ENCODE results near the gene HECTD4.
"Not testable (repeated sequence)": the region's sequence is repeated elsewhere in the genome, so short reads cannot be mapped to it uniquely, and the experiment has no call there.

HECTD4 gene

GRCh38 chr12:112370199-112370598 lies 12.0 kb downstream of the HECTD4 start:
- intact Hi-C loops (cut with DNase I): no loop called here
- no peak for DNase-seq

- intact Hi-C loops (cut with DNase I): no loop called here
- DNase-seq: no peak
These were observed 13.4 kb downstream of the HECTD4 start for GRCh38 chr12:112368856-112369255.

GRCh38 chr12:112367965-112368364 lies 14.3 kb downstream of the HECTD4 start:
- intact Hi-C loops (cut with DNase I): no loop called here

GRCh38 chr12:112362310-112362709 lies 19.9 kb downstream of the HECTD4 start:
- intact Hi-C loops (cut with DNase I): no loop called here
- DNase-seq: no peak

More at GRCh38 chr12:112367965-112368364, 14.3 kb downstream of the HECTD4 start:
- DNase-seq: no peak

GRCh38 chr12:112361271-112361670 lies 21.0 kb downstream of the HECTD4 start:
- DNase-seq: no peak
- intact Hi-C loops (cut with DNase I): no loop called here

- intact Hi-C loops (cut with DNase I): no loop called here
- DNase-seq: peak in 18 of 42 donors; percentile 17 to 69 (median 40)
These were observed 22.9 kb downstream of the HECTD4 start for GRCh38 chr12:112359290-112359689.

- no peak for DNase-seq
- intact Hi-C loops (cut with DNase I): no loop called here
These were observed 25.0 kb downstream of the HECTD4 start for GRCh38 chr12:112357214-112357613.

- intact Hi-C loops (cut with DNase I): no loop called here
- no peak for DNase-seq
These were observed 27.8 kb downstream of the HECTD4 start for GRCh38 chr12:112354399-112354798.

- intact Hi-C loops (cut with DNase I): no loop called here
- DNase-seq: no peak
These were observed 28.8 kb downstream of the HECTD4 start for GRCh38 chr12:112353393-112353792.

- DNase-seq: no peak
These were observed 29.3 kb downstream of the HECTD4 start for GRCh38 chr12:112352921-112353320.

GRCh38 chr12:112350593-112351592 lies 31.3 kb downstream of the HECTD4 start:
- DNase-seq: no peak
- intact Hi-C loops (cut with DNase I): no loop called here

More at GRCh38 chr12:112352921-112353320, 29.3 kb downstream of the HECTD4 start:
- intact Hi-C loops (cut with DNase I): no loop called here

GRCh38 chr12:112349431-112349830 lies 32.8 kb downstream of the HECTD4 start:
- DNase-seq: no peak
- intact Hi-C loops (cut with DNase I): no loop called here

GRCh38 chr12:112348926-112349325 lies 33.3 kb downstream of the HECTD4 start:
- DNase-seq; intact Hi-C loops (cut with DNase I): not testable (repeated sequence)

- intact Hi-C loops (cut with DNase I): no loop called here
- DNase-seq: no peak
These were observed 34.6 kb downstream of the HECTD4 start for GRCh38 chr12:112347581-112347982.

GRCh38 chr12:112346194-112346593 lies 36.0 kb downstream of the HECTD4 start:
- intact Hi-C loops (cut with DNase I): no loop called here
- DNase-seq: no peak

- DNase-seq: no peak
These were observed 38.0 kb downstream of the HECTD4 start for GRCh38 chr12:112344220-112344619.

GRCh38 chr12:112342587-112342986 lies 39.6 kb downstream of the HECTD4 start:
- intact Hi-C loops (cut with DNase I): no loop called here

More at GRCh38 chr12:112344220-112344619, 38.0 kb downstream of the HECTD4 start:
- intact Hi-C loops (cut with DNase I): no loop called here

GRCh38 chr12:112341046-112341825 lies 41.0 kb downstream of the HECTD4 start:
- no peak for DNase-seq
- intact Hi-C loops (cut with DNase I): no loop called here

More at GRCh38 chr12:112342587-112342986, 39.6 kb downstream of the HECTD4 start:
- no peak for DNase-seq

- intact Hi-C loops (cut with DNase I): no loop called here
These were observed 42.0 kb downstream of the HECTD4 start for GRCh38 chr12:112340230-112340629.

GRCh38 chr12:112334999-112335398 lies 47.2 kb downstream of the HECTD4 start:
- DNase-seq; intact Hi-C loops (cut with DNase I): not testable (repeated sequence)

More at GRCh38 chr12:112340230-112340629, 42.0 kb downstream of the HECTD4 start:
- peak in 17 of 42 donors; percentile 13 to 71 (median 25) for DNase-seq

Data from head of caudate nucleus (tissue), 42 donors.